ENCODE results near the gene OR52N5.

Gene OR52N5

GRCh38 chr11:5737091-5737490 lies 46.1 kb downstream of the OR52N5 start:
- Histone ChIP-seq H3K27me3 (no peaks in the 10 kb centered on the region), H3K36me3 (no peaks in the 10 kb centered on the region), H3K4me1 (no peaks in the 10 kb centered on the region), H3K9me3 (no peaks in the 10 kb centered on the region), H3K4me3 (ENCODE audit: low read depth, low read length) (no peak overlapping the region)
- TF ChIP-seq, protein P1, sequence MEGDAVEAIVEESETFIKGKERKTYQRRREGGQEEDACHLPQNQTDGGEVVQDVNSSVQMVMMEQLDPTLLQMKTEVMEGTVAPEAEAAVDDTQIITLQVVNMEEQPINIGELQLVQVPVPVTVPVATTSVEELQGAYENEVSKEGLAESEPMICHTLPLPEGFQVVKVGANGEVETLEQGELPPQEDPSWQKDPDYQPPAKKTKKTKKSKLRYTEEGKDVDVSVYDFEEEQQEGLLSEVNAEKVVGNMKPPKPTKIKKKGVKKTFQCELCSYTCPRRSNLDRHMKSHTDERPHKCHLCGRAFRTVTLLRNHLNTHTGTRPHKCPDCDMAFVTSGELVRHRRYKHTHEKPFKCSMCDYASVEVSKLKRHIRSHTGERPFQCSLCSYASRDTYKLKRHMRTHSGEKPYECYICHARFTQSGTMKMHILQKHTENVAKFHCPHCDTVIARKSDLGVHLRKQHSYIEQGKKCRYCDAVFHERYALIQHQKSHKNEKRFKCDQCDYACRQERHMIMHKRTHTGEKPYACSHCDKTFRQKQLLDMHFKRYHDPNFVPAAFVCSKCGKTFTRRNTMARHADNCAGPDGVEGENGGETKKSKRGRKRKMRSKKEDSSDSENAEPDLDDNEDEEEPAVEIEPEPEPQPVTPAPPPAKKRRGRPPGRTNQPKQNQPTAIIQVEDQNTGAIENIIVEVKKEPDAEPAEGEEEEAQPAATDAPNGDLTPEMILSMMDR (IDR thresholded peaks at IDR 0.05; ENCODE audit: low read depth, low read length), result no peak
- no peak for DNase-seq

GRCh38 chr11:5736396-5736795 lies 46.8 kb downstream of the OR52N5 start, which contains the start of gene OR56B1:
OR56B1 (plus strand) TSS chr11:5736448; CDS start chr11:5736517, 69 bp downstream.
- Histone ChIP-seq H3K4me3 (ENCODE audit: low read depth, low read length) (no peak within 1 kb of the TSS), H3K36me3 (no peaks in the 10 kb centered on the region), H3K9me3 (no peaks in the 10 kb centered on the region), H3K27me3 (no peaks in the 10 kb centered on the region), H3K4me1 (no peaks in the 10 kb centered on the region)
- no peak for DNase-seq
- TF ChIP-seq, protein P1 (IDR thresholded peaks at IDR 0.05; ENCODE audit: low read depth, low read length), result no peak

GRCh38 chr11:5727691-5728090 lies 55.5 kb downstream of the OR52N5 start:
- H3K4me3 ChIP-seq (ENCODE audit: low read depth, low read length), result no peak overlapping the region
- H3K9me3 ChIP-seq, result no peaks in the 10 kb centered on the region
- TF ChIP-seq, protein P1 (IDR thresholded peaks at IDR 0.05; ENCODE audit: low read depth, low read length), result no peak
- no peaks in the 10 kb centered on the region for H3K27me3 ChIP-seq
- H3K4me1 ChIP-seq, result no peaks in the 10 kb centered on the region
- no peak for DNase-seq
- H3K36me3 ChIP-seq, result no peaks in the 10 kb centered on the region

DNA sequence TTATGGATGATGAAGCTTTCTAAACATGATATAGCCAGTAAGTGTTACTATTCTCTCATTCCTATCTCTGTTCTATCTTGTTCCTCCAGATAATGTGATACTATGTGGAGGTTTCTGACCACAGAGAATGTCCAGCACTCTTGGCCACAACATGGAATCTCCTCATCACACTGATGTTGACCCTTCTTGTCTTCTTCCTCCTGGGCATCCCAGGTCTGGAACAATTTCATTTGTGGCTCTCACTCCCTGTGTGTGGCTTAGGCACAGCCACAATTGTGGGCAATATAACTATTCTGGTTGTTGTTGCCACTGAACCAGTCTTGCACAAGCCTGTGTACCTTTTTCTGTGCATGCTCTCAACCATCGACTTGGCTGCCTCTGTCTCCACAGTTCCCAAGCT lies 56.8 kb downstream of the OR52N5 start:
- Histone ChIP-seq H3K9me3 (no peaks in the 10 kb centered on the region), H3K4me3 (ENCODE audit: low read depth, low read length) (no peak overlapping the region), H3K36me3 (no peaks in the 10 kb centered on the region), H3K4me1 (no peaks in the 10 kb centered on the region), H3K27me3 (no peaks in the 10 kb centered on the region)
- no peak for DNase-seq
- TF ChIP-seq, protein P1 (IDR thresholded peaks at IDR 0.05; ENCODE audit: low read depth, low read length), result no peak

Measured in BE2C (cell line).